Pancreas (tissue), 10 donors: ENCODE data around the gene CCNYL1. TPM values are rescaled to one million over a fixed set of nuclear protein-coding genes. Genes with fewer than 3 reads are reported as not detected.

Experiments used
- ATAC-seq, 4 donors: fragments of 200-7000 bp; cut with Tn5 transposase; one replicate each; pipeline versions ENCODE4 v1.8.0 to v1.9.1; 2020; ENCODE audit warnings: mild to moderate bottlenecking in 4 of 4, moderate library complexity in 4 of 4
- DNase-seq, 6 donors: peaks; one replicate each; pipeline ENCODE4 v3.0.0-alpha.2; 2020
- FAIRE-seq: peaks from 2 replicates; lab custom pipeline; 2012; peaks lifted over from hg19 to GRCh38; lab: Jason Lieb, UNC
- H3K27ac ChIP-seq, 4 donors: fragments of 200-600 bp; sonication (generic); 1 replicate in 3 of 4; 2 replicates in 1 of 4; pipeline versions ENCODE4 v1.5.0 to v1.8.0; 2020
- H3K27me3 ChIP-seq, 4 donors: fragments of 200-600 bp; one replicate each; pipeline ENCODE4 v1.8.0; 2021
- H3K36me3 ChIP-seq, 3 donors: fragments of 200-600 bp; sonication (generic) in 1 of 3; one replicate each; pipeline versions ENCODE4 v1.5.0 to v1.8.0; 2020 to 2021
- H3K4me1 ChIP-seq, 3 donors: fragments of 200-600 bp; one replicate each; pipeline ENCODE4 v1.8.0; 2021
- H3K4me3 ChIP-seq, 4 donors: fragments of 200-600 bp; sonication (generic) in 2 of 4; one replicate each; pipeline versions ENCODE4 v1.5.0 to v1.8.0; 2020 to 2021
- H3K9me3 ChIP-seq, 4 donors: fragments of 200-600 bp; one replicate each; pipeline ENCODE4 v1.8.0; 2021
- whole genome bisulfite sequencing, 2 donors: extraction: QIAGEN DNeasy Blood & Tissue Kit; methylation state at CpG; one replicate each; pipeline ENCODE4 v1.1.7; 2013; 5-methylcytosine and 5-hydroxymethylcytosine counted together
- intact Hi-C, 3 donors: fragments of 100-400 bp; cut with DNase I; formaldehyde crosslinking; loops; one replicate each; pipeline versions ENCODE4 v1.11.1 to v1.14.2; 2022
- polyA plus RNA-seq, 2 donors: library from polyadenylated mRNA; stranded (reverse); fragments of 200-250 nt; gene quantifications; one replicate each; pipeline ENCODE4 v1.2.3, GENCODE V29; 2013
- total RNA-seq, 6 donors: library from RNA; stranded (reverse); fragmentation: NEBNext Ultra II Directional in 4 of 6; extraction: Animal tissue kit (Norgen Biotek cat#: 25700) in 4 of 6; gene quantifications; one replicate each; pipeline versions ENCODE4 v1.2.1 to v1.2.4, GENCODE V29; 2021 to 2023
- TF ChIP-seq, protein P1 (sequence below), 4 donors: fragments of 200-600 bp; sonication (generic) in 3 of 4; IDR thresholded peaks; one replicate each; pipeline versions ENCODE4 v1.5.0 to v1.8.0; 2021; ENCODE audit warnings: antibody characterized with exemption in 4 of 4
- donor health status: healthy with polysubstance abuse.
- donor health status: DM: no; HTN: no; CAD: no; lungs with moderate emphysema.
- donor health status: DM: no; HTN: no; CAD: no.
- donor health status: control.
- donor health status: control.
- donor health status: Bipolar disorder and iron deficiency.
- donor health status: DM: yes; HTN: yes; CAD: no.
- donor health status: DM: no; HTN: no; CAD: no.
- donor health status: DM: no; HTN: no; CAD: no.
- donor health status: DM: yes; HTN: yes; CAD: no.

The CCNYL1 gene
- total and polyA plus RNA-seq, 8 donors: 5.2 to 12.4 (median 10.7) TPM

DNA sequence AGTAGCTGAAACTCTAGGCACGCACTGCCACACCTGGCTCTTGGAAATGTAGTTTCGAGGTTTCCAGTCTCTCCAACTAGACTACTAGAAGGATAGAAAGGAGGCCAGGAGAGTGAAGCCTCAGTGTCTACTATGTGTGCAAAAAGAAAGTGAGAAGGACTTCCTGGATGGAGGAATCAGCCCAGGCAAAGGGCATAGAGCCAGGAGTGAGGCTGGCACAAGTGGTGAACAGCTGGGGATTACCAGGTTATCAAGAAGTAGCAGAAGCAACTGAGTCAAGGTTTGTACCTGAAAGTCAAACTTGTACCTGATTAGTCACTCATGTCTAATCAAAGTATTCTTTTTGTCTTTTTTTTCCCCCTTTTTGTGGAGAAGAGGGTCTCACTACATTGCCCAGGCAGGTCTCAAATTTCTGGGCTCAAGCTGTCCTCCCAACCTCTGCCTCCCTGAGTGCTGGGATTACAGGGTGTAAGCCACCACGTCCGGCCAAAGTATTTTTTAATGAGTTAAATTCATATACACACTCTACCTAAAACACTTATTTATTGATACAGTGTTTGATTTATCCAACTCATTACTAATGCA lies 67.0 kb downstream of the CCNYL1 start:
- 82 to 93% methylated on average over 4 of the region's 4 CpGs for whole genome bisulfite sequencing, 2 donors
- Histone ChIP-seq H3K4me1 (peaks cover 17 to 32% (median 26%) of the 10 kb centered on the region in 3 donors), H3K4me3 (no peak overlapping the region), H3K27me3 (no peaks in the 10 kb centered on the region), H3K36me3 (no peaks in the 10 kb centered on the region), H3K9me3 (no peaks in the 10 kb centered on the region), H3K27ac (no peak overlapping the region)
- ATAC-seq (no peak), FAIRE-seq (no peak), DNase-seq (peak in 1 of 6 donors; percentile 35)
- TF ChIP-seq, protein P1, sequence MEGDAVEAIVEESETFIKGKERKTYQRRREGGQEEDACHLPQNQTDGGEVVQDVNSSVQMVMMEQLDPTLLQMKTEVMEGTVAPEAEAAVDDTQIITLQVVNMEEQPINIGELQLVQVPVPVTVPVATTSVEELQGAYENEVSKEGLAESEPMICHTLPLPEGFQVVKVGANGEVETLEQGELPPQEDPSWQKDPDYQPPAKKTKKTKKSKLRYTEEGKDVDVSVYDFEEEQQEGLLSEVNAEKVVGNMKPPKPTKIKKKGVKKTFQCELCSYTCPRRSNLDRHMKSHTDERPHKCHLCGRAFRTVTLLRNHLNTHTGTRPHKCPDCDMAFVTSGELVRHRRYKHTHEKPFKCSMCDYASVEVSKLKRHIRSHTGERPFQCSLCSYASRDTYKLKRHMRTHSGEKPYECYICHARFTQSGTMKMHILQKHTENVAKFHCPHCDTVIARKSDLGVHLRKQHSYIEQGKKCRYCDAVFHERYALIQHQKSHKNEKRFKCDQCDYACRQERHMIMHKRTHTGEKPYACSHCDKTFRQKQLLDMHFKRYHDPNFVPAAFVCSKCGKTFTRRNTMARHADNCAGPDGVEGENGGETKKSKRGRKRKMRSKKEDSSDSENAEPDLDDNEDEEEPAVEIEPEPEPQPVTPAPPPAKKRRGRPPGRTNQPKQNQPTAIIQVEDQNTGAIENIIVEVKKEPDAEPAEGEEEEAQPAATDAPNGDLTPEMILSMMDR (IDR thresholded peaks at IDR 0.05): no peak
- intact Hi-C loops: no loop called here

DNA sequence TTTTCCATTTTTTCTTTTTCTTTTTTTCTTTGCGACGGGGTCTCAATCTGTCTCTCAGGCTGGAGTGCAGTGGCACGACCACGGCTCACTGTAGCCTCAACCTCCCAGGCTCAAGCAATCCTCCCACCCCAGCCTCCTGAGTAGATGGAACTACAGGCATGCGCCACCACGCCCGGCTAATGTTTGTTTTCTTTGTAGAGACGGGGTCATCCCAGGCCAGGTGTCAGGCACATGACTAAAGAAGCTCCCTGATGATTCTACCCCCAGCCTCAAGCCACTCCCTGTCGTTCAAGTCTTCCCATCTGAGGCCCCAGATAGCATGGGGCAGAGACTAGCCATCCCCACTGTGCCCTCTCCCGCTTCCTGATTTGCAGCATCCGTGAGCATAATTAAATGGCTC lies 68.1 kb downstream of the CCNYL1 start:
- H3K36me3 ChIP-seq: no peaks in the 10 kb centered on the region
- WGBS, 2 donors: 85 to 87% methylated on average over 11 of the region's 11 CpGs
- DNase-seq (no peak), ATAC-seq (no peak), FAIRE-seq (no peak)
- H3K4me3 ChIP-seq: no peak overlapping the region
- no peaks in the 10 kb centered on the region for H3K9me3 ChIP-seq
- intact Hi-C loops: no loop called here
- no peak overlapping the region for H3K27ac ChIP-seq
- TF ChIP-seq, protein P1 (IDR thresholded peaks at IDR 0.05): no peak
- H3K4me1 ChIP-seq: peaks cover 17 to 32% (median 26%) of the 10 kb centered on the region in 3 donors
- H3K27me3 ChIP-seq: no peaks in the 10 kb centered on the region

DNA sequence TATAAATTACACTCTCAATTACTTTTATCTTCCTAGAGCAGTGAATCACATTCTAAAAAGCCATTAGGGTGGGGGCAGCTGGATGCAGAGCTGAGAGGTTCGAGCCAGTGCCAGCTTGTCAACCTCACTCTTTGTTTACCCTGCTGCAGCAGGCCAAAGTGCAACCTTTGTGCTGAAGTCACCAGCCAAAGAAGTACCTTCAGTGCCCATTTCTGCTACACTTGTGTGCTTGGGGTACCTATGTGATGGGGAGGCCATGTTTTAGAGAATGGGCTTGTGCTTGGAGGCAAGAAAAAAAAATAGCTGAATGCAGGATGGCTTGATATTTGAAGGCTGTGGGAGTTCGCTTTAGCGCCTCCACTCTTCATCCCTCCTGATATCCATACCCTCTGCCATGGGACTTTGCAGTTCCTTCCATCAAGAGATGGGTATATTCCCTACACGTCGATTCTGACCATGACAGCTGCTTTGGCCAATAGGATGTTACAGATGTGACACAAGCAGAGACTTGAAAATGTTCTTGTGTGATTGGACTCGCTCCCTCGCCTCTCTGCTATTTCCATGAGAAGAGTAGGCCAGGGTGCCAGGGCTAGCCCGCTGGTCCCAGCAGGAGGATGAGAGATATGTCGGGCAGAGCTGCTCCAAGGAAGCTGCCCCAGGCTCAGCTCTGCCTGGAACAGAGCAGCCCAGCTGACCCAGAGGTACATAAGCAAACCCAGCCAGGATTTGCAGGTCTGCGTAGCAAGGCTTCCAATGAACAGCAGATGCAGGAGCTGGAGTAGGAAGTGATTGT lies 71.0 kb downstream of the CCNYL1 start:
- Histone ChIP-seq H3K27me3 (no peaks in the 10 kb centered on the region), H3K9me3 (no peaks in the 10 kb centered on the region), H3K27ac (peak overlapping the region in 2 of 4 donors; percentile 12 to 55), H3K36me3 (no peaks in the 10 kb centered on the region), H3K4me1 (peaks cover 11 to 26% (median 15%) of the 10 kb centered on the region in 3 donors), H3K4me3 (no peak overlapping the region)
- FAIRE-seq (no peak), ATAC-seq (peak; percentile 92 to 98 (median 96)), DNase-seq (peak in 4 of 6 donors; percentile 52 to 72 (median 58))
- WGBS, 2 donors: 70% methylated on average over 10 of the region's 10 CpGs
- TF ChIP-seq, protein P1 (IDR thresholded peaks at IDR 0.05): no peak
- intact Hi-C loops: no loop called here

DNA sequence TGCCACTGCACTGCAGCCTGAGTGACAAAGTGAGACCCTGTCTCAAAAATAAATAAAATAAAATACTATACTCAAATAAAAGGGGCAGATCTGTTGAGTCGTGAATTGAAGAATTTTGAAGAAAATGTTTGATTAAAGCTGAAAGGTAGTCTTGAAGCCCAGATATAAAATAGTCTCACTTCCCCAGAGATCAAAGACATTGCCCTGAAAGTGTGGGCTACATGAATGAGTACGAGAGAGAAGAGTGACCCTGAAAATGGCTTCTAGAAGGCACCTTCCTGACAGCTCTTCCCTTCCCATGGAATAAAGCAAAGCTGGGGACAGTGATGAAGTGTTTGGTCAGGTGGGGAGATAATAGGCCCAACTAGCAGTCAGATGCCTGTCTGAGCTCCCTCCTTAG lies 72.1 kb downstream of the CCNYL1 start:
- Histone ChIP-seq H3K4me3 (no peak overlapping the region), H3K9me3 (no peaks in the 10 kb centered on the region), H3K27me3 (no peaks in the 10 kb centered on the region), H3K27ac (no peak overlapping the region), H3K36me3 (no peaks in the 10 kb centered on the region), H3K4me1 (peaks cover 11 to 20% (median 15%) of the 10 kb centered on the region in 3 donors)
- 84 to 87% methylated on average over 2 of the region's 2 CpGs for WGBS, 2 donors
- DNase-seq: no peak
- TF ChIP-seq, protein P1 (IDR thresholded peaks at IDR 0.05): no peak
- intact Hi-C loops: no loop called here
- ATAC-seq: no peak
- FAIRE-seq: no peak

DNA sequence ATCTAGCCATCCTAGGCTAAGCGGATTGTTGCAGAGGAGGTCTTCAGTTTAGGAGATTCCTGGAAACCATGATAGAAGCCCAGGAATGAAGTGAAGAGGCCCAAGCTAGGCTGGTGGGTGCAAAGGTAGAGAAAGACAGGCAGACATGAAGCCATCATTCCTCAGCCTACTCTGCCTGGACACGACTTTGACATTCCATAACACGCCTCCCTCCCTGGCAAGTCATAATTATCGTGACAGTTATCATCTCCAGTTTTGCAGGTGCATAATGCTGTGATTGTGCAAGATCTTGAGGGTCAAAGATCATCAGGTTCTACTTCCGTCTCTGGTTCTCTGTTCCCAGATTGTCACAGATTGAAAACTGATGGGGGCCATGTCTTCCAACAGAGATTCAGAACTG lies 73.5 kb downstream of the CCNYL1 start:
- TF ChIP-seq, protein P1 (IDR thresholded peaks at IDR 0.05): no peak
- intact Hi-C loops: no loop called here
- Histone ChIP-seq H3K4me3 (no peak overlapping the region), H3K27me3 (no peaks in the 10 kb centered on the region), H3K4me1 (peaks cover 11 to 19% (median 15%) of the 10 kb centered on the region in 3 donors), H3K36me3 (no peaks in the 10 kb centered on the region), H3K27ac (no peak overlapping the region), H3K9me3 (no peaks in the 10 kb centered on the region)
- DNase-seq: no peak
- ATAC-seq: no peak
- FAIRE-seq: no peak
- WGBS, 2 donors: 56 to 65% methylated on average over 5 of the region's 5 CpGs
